Left ventricle myocardium inferior (tissue), 1 donor: ENCODE data around the gene HS6ST3. TPM values are rescaled to one million over a fixed set of nuclear protein-coding genes. Genes with fewer than 3 reads are reported as not detected.

Experiments
- DNase-seq: peaks from one replicate; pipeline ENCODE4 v3.0.0-alpha.2; 2020
- H3K27ac ChIP-seq: fragments of 200-600 bp; replicated peaks from 2 replicates; pipeline ENCODE4 v1.8.0; 2021
- H3K27me3 ChIP-seq: fragments of 200-600 bp; 2 replicates; pipeline ENCODE4 v1.8.0; 2021; ENCODE audit warnings: low read depth
- H3K36me3 ChIP-seq: fragments of 200-600 bp; 2 replicates; pipeline ENCODE4 v1.8.0; 2021
- H3K4me1 ChIP-seq: fragments of 200-600 bp; 2 replicates; pipeline ENCODE4 v1.8.0; 2021
- H3K4me3 ChIP-seq: fragments of 200-600 bp; 2 replicates; pipeline ENCODE4 v1.8.0; 2021; ENCODE audit warnings: mild to moderate bottlenecking, moderate library complexity
- H3K9me3 ChIP-seq: fragments of 200-600 bp; replicated peaks from 2 replicates; pipeline ENCODE4 v1.8.0; 2021
- intact Hi-C: fragments of 100-400 bp; cut with micrococcal nuclease; formaldehyde crosslinking; loops from one replicate; pipeline ENCODE4 v1.11.0; 2022
- total RNA-seq: library from RNA; stranded (reverse); fragmentation: NEBNext Ultra II Directional; extraction: Animal tissue kit (Norgen Biotek cat#: 25700); gene quantifications from one replicate; pipeline ENCODE4 v1.2.1, GENCODE V29; 2021
- TF ChIP-seq, protein P1 (sequence below): fragments of 200-600 bp; IDR thresholded peaks from 2 replicates; pipeline ENCODE4 v1.8.0; 2021; ENCODE audit warnings: antibody characterized with exemption, mild to moderate bottlenecking, borderline replicate concordance
- donor health status: DM: no; HTN: yes; CAD: no; lungs with severe emphysema.

HS6ST3 gene
- total RNA-seq, 1 donor from 2014 or later: 2.0 TPM

DNA sequence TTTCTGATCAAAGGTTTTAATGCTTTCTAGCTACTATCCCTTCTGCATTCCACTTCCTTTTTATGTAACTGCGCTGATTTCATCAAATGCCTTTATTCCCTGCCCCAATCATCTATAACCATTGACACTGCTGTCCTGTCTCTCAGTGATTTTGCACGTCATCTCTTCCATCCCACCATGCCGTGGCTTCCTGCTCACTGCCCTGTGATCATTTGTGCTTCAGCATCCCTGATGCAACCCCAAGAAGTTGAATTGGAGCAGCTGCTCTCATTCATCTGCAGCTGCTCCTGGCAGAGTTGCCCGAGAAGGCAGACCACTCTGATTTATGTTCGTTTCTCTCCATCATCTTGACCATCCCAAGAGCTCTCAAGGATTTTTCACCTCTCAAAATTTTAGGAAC is 112.4 kb downstream of the HS6ST3 start:
- DNase-seq: no peak
- Histone ChIP-seq H3K9me3 (peaks cover 8% of the 10 kb centered on the region), H3K4me1 (no peaks in the 10 kb centered on the region), H3K27me3 (peaks cover 8% of the 10 kb centered on the region), H3K4me3 (no peak overlapping the region), H3K36me3 (no peaks in the 10 kb centered on the region), H3K27ac (no peak overlapping the region)
- intact Hi-C loops: no loop called here
- TF ChIP-seq, protein P1, sequence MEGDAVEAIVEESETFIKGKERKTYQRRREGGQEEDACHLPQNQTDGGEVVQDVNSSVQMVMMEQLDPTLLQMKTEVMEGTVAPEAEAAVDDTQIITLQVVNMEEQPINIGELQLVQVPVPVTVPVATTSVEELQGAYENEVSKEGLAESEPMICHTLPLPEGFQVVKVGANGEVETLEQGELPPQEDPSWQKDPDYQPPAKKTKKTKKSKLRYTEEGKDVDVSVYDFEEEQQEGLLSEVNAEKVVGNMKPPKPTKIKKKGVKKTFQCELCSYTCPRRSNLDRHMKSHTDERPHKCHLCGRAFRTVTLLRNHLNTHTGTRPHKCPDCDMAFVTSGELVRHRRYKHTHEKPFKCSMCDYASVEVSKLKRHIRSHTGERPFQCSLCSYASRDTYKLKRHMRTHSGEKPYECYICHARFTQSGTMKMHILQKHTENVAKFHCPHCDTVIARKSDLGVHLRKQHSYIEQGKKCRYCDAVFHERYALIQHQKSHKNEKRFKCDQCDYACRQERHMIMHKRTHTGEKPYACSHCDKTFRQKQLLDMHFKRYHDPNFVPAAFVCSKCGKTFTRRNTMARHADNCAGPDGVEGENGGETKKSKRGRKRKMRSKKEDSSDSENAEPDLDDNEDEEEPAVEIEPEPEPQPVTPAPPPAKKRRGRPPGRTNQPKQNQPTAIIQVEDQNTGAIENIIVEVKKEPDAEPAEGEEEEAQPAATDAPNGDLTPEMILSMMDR: no peak

DNA sequence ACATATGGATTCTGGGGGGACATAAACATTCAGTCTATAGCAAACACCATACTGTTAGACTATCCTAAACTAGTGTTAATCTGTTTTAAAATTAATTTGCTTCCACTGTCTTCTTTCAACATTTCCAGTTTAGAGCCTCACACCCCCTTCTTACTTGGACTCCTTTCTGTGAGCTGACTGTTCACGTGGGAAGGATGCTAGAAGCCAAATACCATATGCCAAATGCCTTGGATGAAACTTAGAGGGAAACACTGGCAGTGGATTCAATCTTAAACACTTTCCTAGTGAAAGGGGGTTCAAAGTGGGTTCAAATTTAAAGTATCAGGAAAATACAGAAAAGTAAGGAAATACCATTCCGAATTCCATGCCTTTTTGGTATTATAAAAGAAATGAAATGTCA is 113.6 kb downstream of the HS6ST3 start:
- no peak overlapping the region for H3K27ac ChIP-seq
- no peaks in the 10 kb centered on the region for H3K36me3 ChIP-seq
- no peak for DNase-seq
- H3K27me3 ChIP-seq: peaks cover 8% of the 10 kb centered on the region
- intact Hi-C loops: no loop called here
- H3K9me3 ChIP-seq: peaks cover 8% of the 10 kb centered on the region
- TF ChIP-seq, protein P1: no peak
- H3K4me1 ChIP-seq: no peaks in the 10 kb centered on the region
- no peak overlapping the region for H3K4me3 ChIP-seq

DNA sequence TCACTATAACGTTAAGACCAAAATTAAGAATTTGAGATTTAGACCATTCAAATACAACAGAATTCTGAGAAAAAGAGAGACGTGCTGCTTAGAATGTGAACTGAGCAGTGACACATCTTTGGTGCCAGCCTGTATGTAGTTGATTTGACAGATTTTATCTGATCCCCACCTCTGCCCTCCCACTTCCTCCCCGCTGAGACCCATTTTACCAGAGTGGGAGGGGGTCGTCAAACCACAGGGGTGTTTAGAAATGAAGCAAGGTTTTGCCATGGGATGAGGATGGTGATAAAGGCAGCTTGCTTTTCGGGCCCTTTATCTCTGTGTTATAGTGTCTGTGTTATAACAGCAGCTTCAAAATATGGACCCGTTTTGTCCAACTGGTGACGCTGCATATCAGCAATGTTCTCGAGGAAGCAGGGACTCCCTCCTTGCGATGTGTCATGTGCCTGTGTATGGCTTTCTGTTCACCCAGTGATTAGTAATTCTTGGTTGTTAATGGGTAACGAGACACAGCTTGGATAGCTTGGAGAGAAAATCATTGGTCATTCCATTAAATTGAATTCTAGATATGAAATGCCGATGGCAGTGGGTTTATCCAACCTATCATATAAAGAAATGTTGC is 125.0 kb downstream of the HS6ST3 start:
- H3K27ac ChIP-seq: no peak overlapping the region

DNA sequence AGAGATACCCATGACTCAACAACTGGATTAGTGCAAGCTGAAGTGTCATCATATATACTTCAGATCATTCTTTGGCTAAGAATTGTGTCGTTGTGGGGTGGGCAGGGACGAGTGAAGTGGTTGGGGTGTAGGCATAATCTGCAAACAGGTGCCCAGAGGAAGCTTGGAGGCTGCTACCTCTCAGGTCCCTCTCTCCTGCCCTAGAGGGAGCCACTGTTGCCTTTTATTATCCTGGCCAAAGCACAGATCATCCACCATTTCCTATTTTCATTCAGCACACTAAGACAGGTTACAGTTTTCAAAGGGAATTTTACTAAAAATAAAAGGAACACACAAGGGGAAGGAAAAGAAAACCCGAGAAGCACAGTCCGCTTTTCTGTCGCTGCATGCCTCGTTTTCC is 126.6 kb downstream of the HS6ST3 start:
- no peak for DNase-seq
- intact Hi-C loops: no loop called here
- H3K36me3 ChIP-seq: no peaks in the 10 kb centered on the region
- H3K27me3 ChIP-seq: no peaks in the 10 kb centered on the region
- no peaks in the 10 kb centered on the region for H3K4me1 ChIP-seq
- no peak overlapping the region for H3K27ac ChIP-seq
- H3K4me3 ChIP-seq: no peak overlapping the region
- no peaks in the 10 kb centered on the region for H3K9me3 ChIP-seq
- TF ChIP-seq, protein P1: no peak

More for the DNA sequence above, 125.0 kb downstream of the HS6ST3 start:
- H3K36me3 ChIP-seq: no peaks in the 10 kb centered on the region
- intact Hi-C loops: no loop called here
- H3K4me1 ChIP-seq: no peaks in the 10 kb centered on the region
- no peak overlapping the region for H3K4me3 ChIP-seq
- DNase-seq: no peak
- TF ChIP-seq, protein P1: no peak
- H3K27me3 ChIP-seq: no peaks in the 10 kb centered on the region
- H3K9me3 ChIP-seq: no peaks in the 10 kb centered on the region

DNA sequence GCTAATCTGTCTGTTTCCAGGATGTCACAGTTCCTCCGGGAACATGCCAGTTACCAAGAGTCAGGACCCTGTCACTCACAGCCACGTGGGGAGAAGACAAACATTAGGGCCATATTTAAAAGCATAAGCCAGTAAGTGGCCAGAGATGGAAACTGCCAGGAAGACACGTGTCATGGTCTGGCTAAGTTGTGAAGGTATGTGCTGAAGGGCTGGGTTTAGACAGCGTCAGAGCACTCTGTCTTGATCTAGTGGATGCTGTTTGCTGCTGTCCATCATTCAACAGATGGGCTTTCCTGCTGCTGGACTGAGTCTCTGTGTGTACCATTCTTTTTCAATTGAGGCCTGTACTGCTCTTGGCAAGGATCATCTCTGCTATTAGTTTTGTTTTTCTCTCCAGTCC is 128.6 kb downstream of the HS6ST3 start:
- Histone ChIP-seq H3K4me3 (no peak overlapping the region), H3K4me1 (no peaks in the 10 kb centered on the region), H3K27me3 (no peaks in the 10 kb centered on the region), H3K27ac (no peak overlapping the region), H3K9me3 (no peaks in the 10 kb centered on the region), H3K36me3 (no peaks in the 10 kb centered on the region)
- TF ChIP-seq, protein P1: no peak
- no peak for DNase-seq
- intact Hi-C loops: no loop called here
